ACHN (cell line): ENCODE results near the gene RAB33A.
"Not testable (repeated sequence)": the region's sequence is repeated elsewhere in the genome, so short reads cannot be mapped to it uniquely, and the experiment has no call there.

Experiments used
- DNase-seq: peaks from one replicate; pipeline ENCODE4 v3.0.0-alpha.2; 2015
- in situ Hi-C: cut with HindIII; loops from 2 replicates; pipeline ENCODE4 v1.10.0; 2017; ENCODE audit warnings: low sequenced_read_pairs, low pct_ligation_motif_present, low pct_unique_long_range_greater_than_20kb

RAB33A gene

GRCh38 chrX:130212371-130212770, 40.6 kb downstream of the RAB33A start:
- DNase-seq: no peak
- in situ Hi-C loops: no loop called here

- DNase-seq: no peak
- in situ Hi-C loops: no loop called here
Observed at GRCh38 chrX:130213376-130213775, 41.6 kb downstream of the RAB33A start.

- no peak for DNase-seq
- in situ Hi-C loops: no loop called here
Observed at GRCh38 chrX:130216320-130216719, 44.6 kb downstream of the RAB33A start.

GRCh38 chrX:130224810-130225209, 53.0 kb downstream of the RAB33A start:
- in situ Hi-C loops: no loop called here
- DNase-seq: no peak

GRCh38 chrX:130228871-130229270, 57.1 kb downstream of the RAB33A start:
- no peak for DNase-seq
- in situ Hi-C loops: no loop called here

- DNase-seq, in situ Hi-C loops: not testable (repeated sequence)
Observed at GRCh38 chrX:130231184-130231583, 59.4 kb downstream of the RAB33A start.
